GM21723 (cell line): ENCODE measurements around the gene ESYT2.
"Not testable (repeated sequence)": the region's sequence is repeated elsewhere in the genome, so short reads cannot be mapped to it uniquely, and the experiment has no call there.

Experiments
- ATAC-seq: cut with Tn5 transposase; IDR thresholded peaks from one replicate; pipeline ENCODE4 v1.9.1; 2021; ENCODE audit warnings: mild to moderate bottlenecking, moderate library complexity; ENCODE audit not compliant: unreplicated experiment

ESYT2 gene

DNA sequence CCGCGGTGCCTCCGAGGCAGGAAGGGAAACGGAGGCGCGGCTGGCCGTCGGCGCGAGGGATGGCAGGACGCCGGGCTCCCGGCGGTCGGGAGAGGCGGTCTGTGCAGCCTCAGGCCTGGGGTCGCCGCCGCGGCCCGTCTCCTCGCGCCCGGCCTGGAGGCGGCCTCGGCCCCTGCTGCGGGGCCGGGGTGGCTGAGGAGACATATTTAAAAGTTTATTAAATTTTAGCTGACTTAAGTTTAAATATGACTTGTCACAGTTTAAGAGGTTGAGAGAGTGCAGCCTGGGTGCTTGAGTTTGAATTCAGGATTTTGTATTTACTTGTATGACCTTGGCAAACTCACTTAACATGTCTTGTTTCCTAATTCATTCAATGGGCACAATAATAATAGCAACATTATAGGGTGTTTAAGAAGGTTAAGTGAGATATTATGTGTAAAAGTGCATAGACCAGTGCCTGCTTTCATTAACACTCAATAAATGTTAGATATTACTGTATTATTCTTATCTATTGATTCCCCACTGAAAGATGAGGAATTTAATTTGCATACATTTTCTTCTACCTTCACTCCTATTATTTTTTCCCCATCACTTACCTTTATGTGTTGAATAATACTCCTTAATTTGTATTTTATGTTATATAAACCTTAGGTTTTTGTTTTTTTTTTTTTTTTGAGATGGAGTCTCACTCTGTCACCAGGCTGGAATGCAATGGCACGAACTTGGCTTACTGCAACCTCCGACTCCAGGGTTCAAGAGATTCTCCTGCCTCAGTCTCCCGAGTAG, 27.8 kb upstream of the ESYT2 start:
- ATAC-seq: peak; percentile 44

DNA sequence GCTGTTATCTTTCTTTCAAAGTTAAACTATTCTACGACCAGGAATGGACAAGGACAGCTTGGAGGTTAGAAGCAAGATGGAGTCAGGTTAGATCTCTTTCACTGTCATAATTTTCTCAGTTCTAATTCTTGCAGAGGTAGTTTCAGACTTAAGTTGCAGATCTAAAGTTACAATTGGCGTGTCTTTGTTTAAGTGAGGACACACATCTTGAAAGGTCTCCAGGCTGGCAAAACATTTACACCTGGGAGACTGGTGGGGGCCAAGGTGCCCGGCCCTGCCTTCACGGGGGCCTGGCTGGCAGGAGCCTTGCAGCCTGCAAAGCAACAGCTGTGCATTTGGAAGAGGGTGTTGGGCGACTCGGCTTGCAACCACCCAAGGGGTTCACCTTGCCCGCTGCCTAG, 25.4 kb upstream of the ESYT2 start:
- ATAC-seq: no peak

DNA sequence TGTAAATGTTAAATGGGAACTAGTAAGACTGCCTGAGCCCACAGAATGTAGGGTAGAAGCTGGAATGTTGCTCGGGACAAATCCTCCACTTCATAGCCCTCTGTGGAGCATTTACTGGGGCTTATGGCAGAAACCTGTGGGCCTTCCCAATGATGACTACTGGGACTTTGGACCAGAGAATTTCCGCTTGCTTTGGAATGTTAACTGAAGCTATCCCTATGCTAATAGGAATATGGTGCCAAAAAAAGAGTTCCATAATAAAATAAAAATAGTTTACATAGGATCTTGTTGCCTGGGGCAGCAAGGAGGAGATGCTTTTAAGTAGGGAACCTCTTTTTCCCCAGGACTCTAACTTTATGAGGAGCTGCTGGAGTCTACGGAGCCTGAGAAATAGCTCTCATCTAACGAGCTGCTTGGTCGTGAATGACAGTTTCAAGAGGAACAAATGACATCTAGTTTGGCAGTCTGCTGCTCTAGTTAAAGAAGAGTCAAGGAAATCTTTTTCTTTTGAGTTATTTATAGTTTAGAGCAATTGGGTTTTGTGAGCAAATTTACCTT, 21.3 kb upstream of the ESYT2 start:
- no peak for ATAC-seq

DNA sequence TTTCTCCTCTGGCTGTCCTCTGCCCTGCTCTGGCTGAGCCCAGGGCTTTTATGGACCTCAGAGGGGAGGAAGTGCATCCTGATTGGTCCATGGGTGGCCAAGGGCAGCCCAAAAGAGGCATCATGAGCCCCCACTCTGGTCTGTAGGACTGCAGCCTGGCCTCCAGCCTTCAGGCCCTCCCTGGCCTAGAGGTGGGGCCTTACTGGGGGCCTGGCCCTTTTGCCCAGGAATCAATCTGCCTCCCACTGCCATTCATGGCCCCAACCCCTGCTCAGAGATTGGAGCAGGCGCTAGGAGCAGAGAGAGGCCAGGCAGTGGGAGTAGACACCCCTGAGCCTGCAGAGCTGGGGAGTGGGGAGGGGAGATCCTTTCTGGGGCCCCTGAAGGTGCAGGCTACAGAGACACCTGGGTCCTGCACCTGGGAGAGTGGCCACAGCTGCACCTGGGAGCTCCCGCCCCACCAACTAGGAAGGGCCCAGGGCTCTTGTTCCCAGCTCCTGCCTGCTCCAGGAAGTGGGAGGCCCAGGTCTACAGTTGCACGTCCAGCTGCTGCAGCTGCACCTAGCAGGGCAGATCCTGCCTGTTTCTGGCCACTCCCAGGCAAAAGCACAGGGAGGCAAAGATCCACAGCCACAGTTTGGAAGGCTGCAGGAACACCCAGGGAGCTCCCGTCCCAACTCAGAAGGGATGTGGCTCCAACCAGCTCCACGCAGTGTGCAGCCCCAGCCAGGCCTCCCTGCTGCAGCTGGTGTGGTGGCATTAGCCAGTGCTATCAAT, 20.6 kb upstream of the ESYT2 start:
- ATAC-seq: no peak

DNA sequence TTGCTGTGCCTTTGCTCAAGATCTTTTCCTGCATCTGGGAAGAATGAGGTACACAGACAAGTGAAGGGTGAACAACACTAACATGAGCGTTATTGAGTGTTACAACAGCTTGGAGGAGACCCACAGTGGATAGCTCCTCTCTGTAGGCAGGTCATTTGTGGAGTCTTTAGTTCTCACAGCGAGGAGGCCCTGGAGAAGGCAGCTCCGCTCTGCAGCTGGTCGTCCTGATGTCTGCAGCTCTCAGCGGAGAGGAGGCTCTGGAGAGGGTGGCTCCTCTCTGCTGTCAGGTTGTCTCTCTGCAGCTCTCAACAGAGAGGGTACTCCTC, 20.1 kb upstream of the ESYT2 start:
- ATAC-seq: no peak

DNA sequence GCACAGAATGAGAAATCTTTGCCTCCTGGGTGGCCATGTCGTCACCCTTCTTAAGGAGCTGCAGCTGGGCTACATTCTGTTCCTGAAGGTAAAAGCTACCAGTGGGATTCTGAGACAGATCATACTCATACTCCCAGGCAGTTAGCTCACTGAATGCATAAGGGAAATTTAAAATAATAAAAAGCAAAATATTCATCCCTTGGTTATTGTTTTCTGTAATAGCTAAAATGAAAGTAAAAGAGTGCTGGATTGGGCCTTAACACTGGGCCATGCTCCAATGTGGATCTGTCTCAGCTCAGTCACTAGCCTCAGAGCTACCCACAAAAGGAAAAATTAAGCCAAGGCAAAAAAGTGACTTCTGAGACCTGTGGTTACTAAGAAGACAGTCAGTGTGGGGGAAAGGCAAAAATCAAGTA, 18.1 kb upstream of the ESYT2 start:
- ATAC-seq: no peak

DNA sequence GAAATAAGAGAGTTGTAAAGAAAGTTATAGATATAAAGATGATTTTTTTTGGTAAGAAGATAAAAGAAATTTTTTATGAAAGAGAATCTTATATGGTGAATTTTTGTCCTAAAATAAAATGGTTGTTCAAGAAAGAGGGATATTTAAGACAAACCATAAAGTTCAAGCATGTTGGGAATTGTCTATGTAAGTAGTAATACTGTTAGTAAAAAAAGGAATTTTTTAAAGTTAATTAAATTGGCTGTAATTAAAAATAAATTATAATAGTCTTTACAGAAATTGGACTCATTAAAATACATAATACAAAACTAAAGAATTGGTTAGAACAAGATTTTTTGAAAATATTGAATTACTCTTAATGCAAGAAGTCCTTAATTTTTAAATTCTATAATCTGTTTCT, 17.0 kb upstream of the ESYT2 start:
- no peak for ATAC-seq

DNA sequence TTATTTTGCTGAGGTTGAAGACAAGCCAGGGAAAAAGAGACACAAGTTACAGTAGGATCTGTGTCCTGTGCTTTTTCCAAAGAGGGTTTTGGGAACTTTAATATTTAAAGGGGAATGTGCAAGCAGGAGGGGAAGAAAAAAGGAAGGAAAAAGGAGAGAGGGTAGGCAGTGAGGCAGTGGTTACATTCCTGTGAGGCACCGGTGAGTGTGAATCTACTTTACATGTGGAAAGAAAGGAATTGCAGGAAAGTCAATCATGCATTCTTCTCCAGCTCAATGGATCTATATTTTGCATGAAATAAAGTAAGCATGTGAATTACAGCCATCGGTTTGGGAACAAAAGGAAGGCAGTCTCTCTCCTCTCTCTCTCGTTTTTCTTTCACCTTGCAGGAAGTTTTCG, 14.5 kb upstream of the ESYT2 start:
- no peak for ATAC-seq

DNA sequence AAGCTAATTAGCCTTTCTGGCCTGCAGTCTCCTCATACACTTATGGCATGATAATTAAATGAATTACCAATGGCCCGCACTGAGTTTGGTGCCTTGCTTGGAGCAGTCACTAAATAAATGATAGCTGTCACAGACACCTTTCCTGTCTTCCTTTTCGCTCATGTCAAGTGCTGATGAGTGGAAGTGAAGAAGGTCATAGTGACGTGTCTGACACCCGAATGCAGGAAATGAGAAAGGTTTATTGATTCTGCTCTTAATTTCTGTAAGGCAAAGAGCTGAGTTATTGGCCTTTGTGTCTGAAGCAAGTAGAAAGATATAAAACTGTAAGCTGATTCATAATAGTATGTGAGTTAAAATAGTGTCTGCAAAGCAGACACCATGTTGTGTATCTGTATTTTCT, 13.2 kb upstream of the ESYT2 start:
- no peak for ATAC-seq

DNA sequence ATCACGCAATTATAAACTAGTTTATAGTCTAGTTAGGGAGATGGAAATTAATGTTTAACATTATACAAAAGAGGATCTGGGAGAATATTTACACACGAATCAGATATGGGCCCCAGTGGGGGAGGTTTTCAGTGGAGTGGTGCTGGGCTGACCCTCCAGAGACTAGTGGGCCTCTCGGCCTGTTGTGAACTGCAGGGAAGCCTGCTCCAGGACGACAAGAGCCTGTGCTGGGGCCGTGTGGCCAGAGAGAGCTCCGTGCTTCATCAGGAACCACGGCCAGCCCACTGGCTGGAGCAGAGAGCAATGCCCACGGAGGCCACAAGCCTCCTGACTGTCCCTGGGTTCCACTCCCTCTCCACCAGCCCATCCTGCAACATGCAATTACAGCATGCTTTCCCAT, 11.3 kb upstream of the ESYT2 start:
- no peak for ATAC-seq

DNA sequence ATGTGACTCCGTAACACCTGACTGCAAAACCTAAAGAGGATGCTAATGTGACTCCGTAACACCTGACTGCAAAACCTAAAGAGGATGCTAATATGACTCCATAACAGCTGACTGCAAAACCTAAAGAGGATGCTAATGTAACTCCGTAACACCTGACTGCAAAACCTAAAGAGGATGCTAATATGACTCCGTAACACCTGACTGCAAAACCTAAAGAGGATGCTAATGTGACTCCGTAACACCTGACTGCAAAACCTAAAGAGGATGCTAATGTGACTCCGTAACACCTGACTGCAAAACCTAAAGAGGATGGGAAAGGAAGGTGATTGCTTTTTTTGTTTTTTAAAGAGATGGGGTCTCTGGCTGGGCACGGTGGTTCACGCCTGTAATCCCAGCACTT, 9.9 kb upstream of the ESYT2 start:
- ATAC-seq: not testable (repeated sequence)

DNA sequence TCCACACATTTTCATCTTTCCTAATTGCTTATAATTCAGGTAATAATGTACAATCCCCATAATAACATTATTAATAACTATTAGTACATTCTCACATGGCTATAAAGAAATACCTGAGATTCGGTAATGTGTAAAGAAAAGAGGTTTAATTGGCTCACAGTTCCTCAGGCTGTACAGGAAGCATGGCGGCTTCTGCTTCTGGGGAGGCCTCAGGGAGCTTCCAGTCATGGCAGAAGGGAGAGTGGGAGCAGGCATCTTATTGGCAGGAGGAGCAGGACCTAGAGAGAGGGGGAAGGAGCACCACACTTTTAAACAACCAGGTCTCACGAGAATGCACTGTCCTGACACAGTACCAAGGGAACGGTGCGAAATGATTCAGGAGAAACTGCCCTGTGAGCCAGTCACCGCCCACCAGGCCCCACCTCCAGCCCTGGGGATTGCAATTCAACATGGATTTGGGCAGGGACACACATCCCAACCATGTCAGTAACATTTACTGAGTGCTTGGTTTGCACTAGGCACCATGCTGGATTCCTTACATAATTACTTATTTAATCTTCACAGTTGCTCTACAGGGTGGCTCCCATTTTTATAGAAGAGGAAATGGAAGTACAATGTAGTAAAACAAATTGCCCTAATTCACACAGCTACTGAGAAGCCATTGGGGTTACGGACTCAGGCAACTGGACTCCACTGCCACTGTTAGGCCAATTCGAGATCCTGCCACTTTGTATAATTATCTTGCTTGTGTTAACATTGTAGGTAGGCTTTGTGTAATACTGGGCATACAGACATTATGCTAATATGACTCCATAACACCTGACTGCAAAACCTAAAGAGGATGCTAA, 8.7 kb upstream of the ESYT2 start:
- no peak for ATAC-seq

DNA sequence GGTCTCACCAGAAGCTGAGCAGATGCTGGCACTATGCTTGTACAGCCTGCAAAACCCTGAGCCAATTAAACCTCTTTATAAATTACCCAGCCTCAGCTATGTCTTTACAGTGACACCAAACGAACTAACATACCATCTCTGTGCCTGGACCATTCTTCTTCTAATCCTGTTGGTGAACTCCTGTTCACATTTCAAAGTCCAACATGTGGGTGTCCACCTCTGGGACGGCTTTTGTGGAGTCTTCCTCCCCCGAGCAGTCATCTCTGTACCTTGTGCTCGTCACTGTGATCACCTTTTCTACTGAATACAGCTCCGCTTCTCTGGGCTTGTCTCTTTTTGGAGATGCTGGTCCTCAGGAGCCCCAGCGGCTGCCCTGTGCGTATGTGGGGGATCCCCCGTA, 7.4 kb upstream of the ESYT2 start:
- no peak for ATAC-seq

DNA sequence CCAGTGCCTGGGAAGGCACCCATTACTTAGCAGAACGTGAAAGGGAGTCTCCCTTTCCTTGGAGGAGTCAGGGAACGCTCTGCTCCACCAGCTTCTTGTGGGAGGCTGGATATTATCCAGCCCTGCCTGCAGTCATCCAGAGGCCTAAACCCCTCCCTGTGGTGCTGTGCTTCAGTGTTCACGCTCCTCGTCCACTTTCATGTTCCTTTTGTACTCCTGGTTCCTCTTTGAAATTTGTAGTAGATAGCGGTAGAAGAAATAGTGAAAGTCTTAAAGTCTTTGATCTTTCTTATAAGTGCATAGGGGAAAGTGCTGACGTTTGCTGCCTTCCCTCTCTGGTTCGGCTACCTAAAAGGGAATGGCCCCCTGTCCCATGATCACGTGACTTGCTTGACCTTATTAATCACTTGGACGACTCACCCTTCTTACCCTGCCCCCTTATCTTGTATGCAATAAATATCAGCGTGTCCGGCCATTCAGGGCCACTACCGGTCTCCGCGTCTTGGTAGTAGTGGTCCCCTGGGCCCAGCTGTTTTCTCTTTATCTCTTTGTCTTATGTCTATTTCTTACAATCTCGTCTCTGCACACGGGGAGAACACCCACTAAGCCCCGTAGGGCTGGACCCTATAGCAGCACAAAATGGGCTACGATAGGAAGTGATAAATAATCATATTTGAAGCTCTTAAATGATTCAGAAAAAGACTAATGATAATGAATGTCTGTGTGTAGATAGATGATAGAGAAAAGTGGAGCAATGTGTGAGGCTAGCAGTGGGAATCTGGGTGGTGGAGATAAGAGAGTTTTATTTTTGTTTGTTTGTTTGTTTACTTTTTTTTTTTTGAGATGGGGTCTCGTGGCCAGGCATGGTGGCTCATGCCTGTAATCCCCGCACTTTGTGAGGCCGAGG, 5.8 kb upstream of the ESYT2 start:
- ATAC-seq: no peak

DNA sequence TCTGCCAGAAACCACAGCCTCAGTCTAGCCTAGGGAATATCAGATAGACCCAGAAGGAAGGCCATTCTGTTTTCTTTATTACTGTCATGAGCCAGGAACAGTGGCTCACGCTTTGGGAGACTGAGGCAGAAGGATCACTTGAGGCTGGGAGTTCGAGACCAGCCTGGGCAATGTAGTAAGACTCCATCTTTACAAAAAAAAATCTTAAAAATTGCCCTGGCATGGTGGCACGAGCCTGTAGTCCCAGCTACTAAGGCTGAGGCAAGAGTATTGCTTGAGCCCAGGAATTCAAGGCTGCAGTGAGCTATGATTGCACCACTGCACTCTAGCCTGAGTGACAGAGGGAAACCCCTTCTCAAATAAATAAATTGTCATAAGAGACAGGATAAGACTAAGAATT, 3.7 kb upstream of the ESYT2 start:
- no peak for ATAC-seq

DNA sequence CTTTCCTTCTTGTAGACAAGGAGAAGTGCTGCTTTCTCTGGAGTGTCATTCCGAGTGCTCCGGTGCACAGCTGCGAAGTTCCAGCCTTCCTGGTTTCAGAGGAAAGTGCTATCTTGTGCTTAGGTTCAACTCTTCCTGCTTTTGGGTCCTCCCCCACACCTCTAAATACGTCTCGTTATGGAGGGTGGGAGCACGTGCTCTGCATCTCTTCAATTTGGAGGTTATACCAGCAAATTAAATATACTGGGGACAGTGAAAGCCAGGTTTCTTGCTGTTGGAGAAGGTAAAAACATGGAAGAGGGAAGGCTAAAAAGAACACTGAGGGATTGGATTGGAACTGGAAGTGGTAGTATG, 2.4 kb upstream of the ESYT2 start:
- ATAC-seq: no peak

DNA sequence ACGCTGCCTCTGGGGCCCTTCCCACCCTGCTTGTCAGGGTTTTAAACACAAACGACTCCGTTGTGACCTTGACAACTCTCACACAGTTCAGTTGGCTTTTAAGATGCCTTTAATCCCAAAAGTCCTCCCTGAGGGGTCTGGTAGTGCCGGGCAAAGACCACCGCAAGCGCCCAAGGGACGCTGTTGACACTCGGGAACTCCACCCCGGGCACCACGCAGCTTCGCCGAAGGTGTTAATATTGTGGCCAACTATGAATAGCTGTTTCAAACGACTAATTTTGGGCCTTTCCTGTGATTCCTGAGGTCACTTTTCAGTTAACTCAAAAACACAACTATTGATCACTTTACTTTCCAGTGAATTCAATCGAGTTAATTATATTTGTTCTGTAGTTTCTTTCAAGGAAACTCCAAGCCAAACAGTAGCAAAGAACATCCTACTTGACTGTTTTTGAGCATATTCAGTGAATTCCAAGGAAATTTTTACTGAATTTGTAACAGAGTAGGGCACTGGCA, 958 bp upstream of the ESYT2 start:
- ATAC-seq: no peak

DNA sequence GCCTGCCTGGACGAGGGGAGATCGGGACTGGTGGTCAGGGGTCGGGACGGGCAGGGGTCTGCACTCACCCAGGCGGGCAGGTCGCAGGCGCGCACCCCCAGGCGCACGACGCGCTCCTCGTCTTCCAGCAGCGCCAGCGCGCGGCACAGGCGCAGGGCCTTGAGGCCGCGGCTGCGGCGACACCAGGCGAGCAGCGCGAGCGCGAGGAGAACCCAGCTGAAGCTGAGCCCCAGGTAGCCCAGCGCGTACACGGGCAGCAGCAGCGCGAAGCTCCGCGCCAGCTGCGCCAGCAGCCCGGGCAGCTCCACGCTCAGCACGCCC, 328 bp downstream of the ESYT2 start:
- ATAC-seq: peak; percentile 57

DNA sequence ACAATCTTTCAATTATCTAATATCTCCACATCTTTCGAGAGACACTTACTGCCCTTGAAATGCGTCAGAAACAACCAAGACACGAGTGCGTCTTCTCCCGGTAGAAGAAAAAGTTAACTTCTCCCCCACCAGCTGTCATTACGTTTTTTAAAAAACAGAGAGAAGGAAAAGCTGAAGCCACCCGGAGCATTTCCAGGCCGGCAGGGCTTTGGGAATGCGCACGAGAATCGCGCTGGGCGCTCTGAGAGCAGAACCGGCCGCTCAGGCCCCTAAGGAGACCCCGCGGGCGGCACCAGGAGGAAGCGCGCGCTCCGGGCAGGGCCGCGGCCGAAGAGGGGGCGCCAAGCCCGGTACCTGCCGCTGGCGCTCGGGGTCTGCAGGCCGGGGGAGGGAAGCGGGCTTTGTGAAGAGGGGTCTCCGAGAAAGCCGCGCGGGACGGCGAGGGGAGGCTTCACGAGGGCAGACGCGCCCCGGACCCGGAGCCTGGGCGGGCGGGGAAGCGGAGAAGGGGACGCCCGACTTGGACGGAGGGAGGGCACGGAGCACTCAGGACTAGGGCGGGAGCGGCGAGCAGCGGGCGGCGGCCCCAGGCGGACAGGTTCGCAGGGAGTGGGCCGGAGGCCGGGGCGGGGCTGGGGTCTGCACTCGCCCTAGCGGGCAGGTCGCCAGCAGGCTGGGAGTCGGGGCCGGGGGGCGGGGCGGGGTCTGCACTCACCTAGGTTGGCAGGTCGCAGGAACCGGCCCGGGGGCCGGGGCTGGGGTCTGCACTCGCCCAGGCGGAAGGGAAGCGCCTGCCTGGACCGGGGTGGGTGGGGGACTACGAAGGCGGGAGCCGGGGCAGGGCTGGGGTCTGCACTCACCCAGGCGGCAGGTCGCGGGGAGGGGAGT, 932 bp downstream of the ESYT2 start:
- ATAC-seq: no peak
